Erythroblast (primary cell): ENCODE data around the gene SMIM38.

Source experiments
- GATA1 ChIP-seq: IDR thresholded peaks from 2 replicates; pipeline ENCODE4 v1.6.1; 2011; ENCODE audit warnings: low read depth, mild to moderate bottlenecking, control low read depth, low read length, moderate library complexity
- POLR2A ChIP-seq: IDR thresholded peaks from 2 replicates; pipeline ENCODE4 v1.6.1; 2011; ENCODE audit warnings: mild to moderate bottlenecking, low read length

DNA sequence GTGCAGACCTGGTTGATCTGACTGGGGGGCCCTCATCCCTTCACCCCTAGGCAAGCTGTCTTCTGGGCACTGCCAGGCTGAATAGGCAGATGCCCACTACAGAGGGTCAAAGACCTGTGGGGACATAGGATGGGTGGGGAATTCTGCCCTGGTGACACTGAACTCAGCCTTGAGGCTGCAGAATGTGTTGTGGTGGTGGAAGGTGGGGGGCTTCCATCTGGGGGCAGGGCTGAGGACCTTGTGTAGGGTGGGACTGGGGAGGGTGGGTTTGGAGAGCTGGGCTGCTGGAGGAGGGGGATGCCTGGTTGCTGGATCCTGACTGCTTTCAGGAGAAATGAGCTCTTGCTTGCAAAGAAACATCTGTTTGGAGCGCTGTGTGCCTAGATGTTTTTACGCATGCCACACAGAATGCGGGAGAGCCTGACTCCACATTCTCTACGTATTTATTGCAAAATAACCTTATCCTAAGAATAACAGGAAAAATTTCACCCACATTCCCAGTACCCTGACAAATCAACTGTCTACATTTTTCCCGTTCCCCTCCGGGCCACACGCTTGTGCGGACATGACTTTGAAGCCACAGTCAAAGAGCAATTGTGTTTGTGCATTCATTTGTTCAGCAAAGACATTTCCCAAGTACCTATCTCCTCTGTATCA is 18.3 kb downstream of the SMIM38 start:
- TF ChIP-seq POLR2A (no peak), GATA1 (no peak)
